K562 (cell line): Measurements from ENCODE around the gene FBXW11. TPM values are rescaled to one million over a fixed set of nuclear protein-coding genes. Genes with fewer than 3 reads are reported as not detected.

Experiments
- ATAC-seq: fragments of 200-7000 bp; cut with Tn5 transposase; 3 replicates; pipeline ENCODE4 v1.9.1; 2020; ENCODE audit warnings: moderate library complexity
- BruUV-seq: library from RNA; stranded (reverse); fragments of 400-500 nt; replicated peaks from 2 replicates; lab custom pipeline; 2021; lab: Mats Ljungman, UMichigan
- CTCF ChIA-PET: fragments of 300-600 bp; formaldehyde crosslinking; extraction: SDS; loops from one replicate; lab custom pipeline; 2021; ENCODE audit warnings: low intra/inter-chr PET ratio; lab: Yijun Ruan, JAX
- POLR2A ChIA-PET: fragments of 300-600, 350-650 bp; sonication (Branson Sonifier 250); formaldehyde crosslinking; extraction: SDS; loops from one replicate; lab custom pipeline; 2021; ENCODE audit warnings: antibody characterized with exemption, inconsistent platforms; lab: Yijun Ruan, JAX
- DNase-seq, 4 experiments: peaks; one replicate each; pipeline versions ENCODE4 v3.0.0 to v3.0.0-alpha.2; 2011 to 2018; ENCODE audit warnings: low spot score in 3 of 4, mixed read lengths in 3 of 4; ENCODE audit errors: extremely low read depth in 1 of 4
- FAIRE-seq: peaks from 2 replicates; lab custom pipeline; 2011; peaks lifted over from hg19 to GRCh38; lab: Jason Lieb, UNC
- H2AFZ ChIP-seq: 2 replicates; pipeline ENCODE4 v1.6.0; 2011; ENCODE audit warnings: low read depth, low read length, control low read depth, inconsistent platforms
- H3K27ac ChIP-seq: fragments of 200-600 bp; 3 replicates; pipeline ENCODE4 v1.8.0; 2011; ENCODE audit warnings: low read depth, mild to moderate bottlenecking, control low read depth, inconsistent platforms, low read length, moderate library complexity, mixed read lengths; ENCODE audit errors: extremely low read depth
- H3K27me3 ChIP-seq, 2 experiments: fragments of 300-600 bp in 1 of 2; 2 replicates in 1 of 2; 3 replicates in 1 of 2; pipeline versions ENCODE4 v1.6.0 to v1.8.0; 2011; ENCODE audit warnings: inconsistent platforms in 2 of 2, low read length in 2 of 2, mild to moderate bottlenecking in 1 of 2, mixed read lengths in 1 of 2, moderate library complexity in 1 of 2; ENCODE audit not compliant: control insufficient read depth in 2 of 2, insufficient read depth in 2 of 2
- H3K36me3 ChIP-seq: fragments of 300-600 bp; 3 replicates; pipeline ENCODE4 v1.8.0; 2011; ENCODE audit warnings: mild to moderate bottlenecking, low read length, inconsistent platforms; ENCODE audit not compliant: control insufficient read depth, insufficient read depth
- H3K4me1 ChIP-seq, 2 experiments: fragments of 200-600 bp in 1 of 2; replicated peaks in 1 of 2; 2 replicates in 1 of 2; 3 replicates in 1 of 2; pipeline versions ENCODE4 v1.5.1 to v1.8.0; 2011; ENCODE audit warnings: inconsistent platforms in 2 of 2, low read length in 2 of 2, mild to moderate bottlenecking in 1 of 2, mixed read lengths in 1 of 2, moderate library complexity in 1 of 2; ENCODE audit not compliant: control insufficient read depth in 2 of 2, insufficient read depth in 2 of 2
- H3K4me2 ChIP-seq: 2 replicates; pipeline ENCODE4 v1.6.1; 2011; ENCODE audit warnings: low read length, control low read depth, inconsistent platforms, mixed read lengths; ENCODE audit not compliant: insufficient read depth
- H3K4me3 ChIP-seq: fragments of 200-600 bp; sonication (generic), shearing (Covaris generic); 2 replicates; pipeline ENCODE4 v1.5.1; 2016; ENCODE audit warnings: control low read depth, inconsistent platforms
- H3K79me2 ChIP-seq: fragments of 200-600 bp; 3 replicates; pipeline ENCODE4 v1.8.0; 2011; ENCODE audit warnings: low read length, inconsistent platforms; ENCODE audit not compliant: control insufficient read depth, insufficient read depth
- H3K9ac ChIP-seq, 2 experiments: 2 replicates each; pipeline versions ENCODE4 v1.6.0 to v1.6.1; 2011; ENCODE audit warnings: low read depth in 2 of 2, low read length in 2 of 2, control low read depth in 1 of 2, inconsistent platforms in 1 of 2, mild to moderate bottlenecking in 1 of 2, mixed read lengths in 1 of 2; ENCODE audit not compliant: insufficient read depth in 1 of 2
- H3K9me1 ChIP-seq: one replicate; pipeline ENCODE4 v1.6.0; 2011; ENCODE audit warnings: inconsistent platforms, mild to moderate bottlenecking, low read length, moderate library complexity; ENCODE audit not compliant: control insufficient read depth, insufficient read depth
- H3K9me3 ChIP-seq: replicated peaks from 2 replicates; pipeline ENCODE4 v1.5.1; 2011; ENCODE audit warnings: low read depth, low read length, inconsistent platforms; ENCODE audit not compliant: control insufficient read depth, insufficient read depth
- H4K20me1 ChIP-seq: replicated peaks from 2 replicates; pipeline ENCODE4 v1.6.1; 2011; ENCODE audit warnings: low read length, inconsistent platforms, mixed read lengths; ENCODE audit not compliant: control insufficient read depth, insufficient read depth
- BMI1 ChIP-seq: fragments of 150-350 bp; IDR thresholded peaks from 2 replicates; pipeline ENCODE4 v1.6.1; 2014; ENCODE audit warnings: low read length
- ESRRB ChIP-seq: fragments of 250-450 bp; sonication (Bioruptor Pico); IDR thresholded peaks from 2 replicates; pipeline ENCODE4 v1.5.0; 2020; ENCODE audit warnings: mild to moderate bottlenecking, moderate library complexity, borderline replicate concordance
- NFIX ChIP-seq: fragments of 250-450 bp; sonication (Bioruptor Pico); IDR thresholded peaks from 2 replicates; pipeline ENCODE4 v1.4.0; 2020; ENCODE audit warnings: low read depth, mild to moderate bottlenecking, moderate library complexity
- PURB ChIP-seq: sonication (generic); formaldehyde crosslinking; IDR thresholded peaks from 2 replicates; pipeline ENCODE4 v1.9.0; 2021; ENCODE audit warnings: low read depth, mild to moderate bottlenecking, missing genetic modification reagents
- TBL1XR1 ChIP-seq, 2 experiments: IDR thresholded peaks; 2 replicates each; pipeline ENCODE4 v1.6.1; 2012; ENCODE audit warnings: improper control_type of control experiment in 2 of 2, low read length in 2 of 2, mild to moderate bottlenecking in 1 of 2
- WGBS: fragments of 100-300 bp; shearing (Covaris generic); methylation state at CpG from one replicate; pipeline ENCODE4 v1.1.6; 2016; ENCODE audit warnings: low coverage, mixed read lengths; ENCODE audit not compliant: insufficient coverage; ENCODE audit errors: missing lambda C conversion rate; 5-methylcytosine and 5-hydroxymethylcytosine counted together
- in situ Hi-C: fragments of 300-500 bp; cut with MboI; formaldehyde crosslinking; loops from 4 replicates; pipeline ENCODE4 v1.15.0; 2018; ENCODE audit warnings: inconsistent platforms, mixed read lengths
- intact Hi-C: fragments of 100-400 bp; cut with micrococcal nuclease; formaldehyde crosslinking; loops from 2 replicates; pipeline ENCODE4 v1.14.2; 2022
- polyA plus RNA-seq, 8 experiments: library from polyadenylated mRNA; depleted of rRNA in 4 of 8; stranded (reverse) in 5 of 8; unstranded in 3 of 8; fragments of >200 nt; fragmentation: Nextera tagmentation in 2 of 8; fragmentation: Illumina TruSeq in 1 of 8; extraction: Ambion mirVana in 2 of 8; extraction: Trizol in 1 of 8; gene quantifications; 2 replicates each; pipeline versions ENCODE4 v1.2.1 to v1.2.3, GENCODE V29; 2011 to 2014; ENCODE audit warnings: inconsistent platforms in 1 of 8, missing spikeins in 1 of 8
- total RNA-seq, 7 experiments: library from RNA; depleted of rRNA in 6 of 7; stranded (reverse); fragments of >200 nt in 6 of 7; fragmentation: Illumina TruSeq in 2 of 7; extraction: Trizol in 2 of 7; gene quantifications; 2 replicates each; pipeline versions ENCODE4 v1.2.1 to v1.2.3, GENCODE V29; 2011 to 2021; ENCODE audit warnings: low replicate concordance in 1 of 7
- TF ChIP-seq, protein P1 (sequence below), 2 experiments: fragments of 200-800 bp in 1 of 2; sonication (Bioruptor generic) in 1 of 2; sonication (generic) in 1 of 2; formaldehyde crosslinking in 1 of 2; IDR thresholded peaks in 1 of 2; conservative IDR thresholded peaks in 1 of 2; 2 replicates each; pipeline versions ENCODE4 v1.5.0 to v1.6.1; 2016 to 2020; ENCODE audit warnings: missing compliant biosample characterization in 1 of 2, missing genetic modification characterization in 1 of 2, missing genetic modification reagents in 1 of 2
- TF ChIP-seq, protein P2 (sequence below), 3 experiments: fragments of 200-800 bp in 1 of 3; sonication (Bioruptor generic) in 1 of 3; sonication (generic) in 1 of 3; formaldehyde crosslinking in 1 of 3; IDR thresholded peaks; 2 replicates each; pipeline versions ENCODE4 v1.6.1 to v1.8.0; 2016 to 2022; ENCODE audit warnings: mild to moderate bottlenecking in 2 of 3, missing compliant biosample characterization in 2 of 3, missing genetic modification characterization in 2 of 3, missing genetic modification reagents in 1 of 3

Gene FBXW11
- total and polyA plus RNA-seq, 9 of the 15 experiments (the other 6 are each of a cell fraction or from before 2014, with no cell fraction given) = 3.0 to 28.6 (median 23.6) TPM

DNA sequence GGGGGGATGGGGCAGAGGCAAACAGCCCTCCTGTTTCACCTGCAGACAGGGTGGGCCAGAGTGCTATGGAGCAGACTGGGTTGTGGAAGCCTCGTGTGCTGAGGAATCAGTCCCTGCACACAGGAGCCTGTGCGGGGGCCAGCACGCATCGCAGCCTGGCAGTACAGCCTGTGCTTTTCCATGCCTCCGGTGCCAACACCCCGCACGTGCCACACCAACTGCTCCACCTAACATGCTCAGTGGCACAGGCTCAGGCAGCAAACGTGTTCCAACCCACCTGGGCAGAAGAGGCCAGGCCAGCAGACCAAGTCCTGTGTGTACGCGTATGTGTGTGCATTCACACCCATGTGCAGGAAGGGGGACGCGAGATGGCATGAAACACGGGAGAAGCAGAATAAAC lies 37.4 kb upstream of the FBXW11 start:
- H2AFZ ChIP-seq = no peak overlapping the region

DNA sequence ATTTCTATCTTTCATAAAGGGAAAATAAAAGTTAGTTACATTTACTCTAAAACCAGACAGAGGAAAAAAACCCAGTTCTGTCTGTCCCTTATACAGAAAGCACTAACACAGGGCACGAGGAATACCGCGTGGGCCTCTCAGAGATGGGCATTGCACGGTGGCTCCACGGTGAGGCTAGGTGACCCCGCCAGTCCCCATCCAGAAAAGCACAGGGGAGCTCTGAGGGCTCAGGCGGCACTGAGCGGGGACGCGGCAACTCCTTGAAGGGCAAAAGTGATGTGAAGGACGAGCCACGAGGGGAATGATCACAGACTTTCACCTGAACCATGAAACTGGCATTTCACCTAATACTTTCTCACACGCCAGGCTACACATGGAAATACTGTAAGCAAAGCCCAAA lies 35.7 kb upstream of the FBXW11 start:
- Histone ChIP-seq H3K79me2 (no peaks in the 10 kb centered on the region), H3K4me3 (no peak overlapping the region), H3K27me3 (peaks cover 15 to 21% of the 10 kb centered on the region in 2 experiments; a peak in 4 of 5 replicates), H4K20me1 (no peaks in the 10 kb centered on the region), H3K9ac (no peak overlapping the region), H3K9me3 (no peaks in the 10 kb centered on the region), H2AFZ (no peak overlapping the region), H3K4me1 (peaks cover 0 to 3% of the 10 kb centered on the region in 2 experiments; a peak in 1 of 5 replicates), H3K4me2 (no peak overlapping the region), H3K36me3 (no peaks in the 10 kb centered on the region), H3K9me1 (no peaks in the 10 kb centered on the region), H3K27ac (no peak overlapping the region)
- ATAC-seq = no peak
- POLR2A ChIA-PET = interaction anchor here (1.0 kb wide), 1 partner anchor 130 kb away, joined by 4 read pairs; no protein-coding TSS in a partner anchor
- in situ Hi-C loops = no loop called here
- intact Hi-C loops = loop anchor here (10.0 kb wide), 2 partner anchors 267 to 407 kb away; no protein-coding TSS in a partner anchor
- CTCF ChIA-PET = interaction anchor here (6.1 kb wide), 1 partner anchor 130 kb away, joined by 43 read pairs; no protein-coding TSS in a partner anchor
- 27% methylated on average over 13 of the region's 13 CpGs for WGBS
- no TSS peak for BruUV-seq
- no peak for FAIRE-seq
- no peak for DNase-seq
- TF ChIP-seq NFIX (CRISPR knock-in tag) (no peak), PURB (no peak), BMI1 (no peak), TBL1XR1 (IDR thresholded peaks at IDR 0.05; ENCODE audit: low read length in 2 of 2) (no peak), ESRRB (CRISPR knock-in tag) (no peak)
- TF ChIP-seq, protein P1, sequence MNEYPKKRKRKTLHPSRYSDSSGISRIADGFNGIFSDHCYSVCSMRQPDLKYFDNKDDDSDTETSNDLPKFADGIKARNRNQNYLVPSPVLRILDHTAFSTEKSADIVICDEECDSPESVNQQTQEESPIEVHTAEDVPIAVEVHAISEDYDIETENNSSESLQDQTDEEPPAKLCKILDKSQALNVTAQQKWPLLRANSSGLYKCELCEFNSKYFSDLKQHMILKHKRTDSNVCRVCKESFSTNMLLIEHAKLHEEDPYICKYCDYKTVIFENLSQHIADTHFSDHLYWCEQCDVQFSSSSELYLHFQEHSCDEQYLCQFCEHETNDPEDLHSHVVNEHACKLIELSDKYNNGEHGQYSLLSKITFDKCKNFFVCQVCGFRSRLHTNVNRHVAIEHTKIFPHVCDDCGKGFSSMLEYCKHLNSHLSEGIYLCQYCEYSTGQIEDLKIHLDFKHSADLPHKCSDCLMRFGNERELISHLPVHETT (CRISPR knock-in tag; conservative IDR thresholded peaks at IDR 0.05 in 1 of 2, IDR thresholded peaks at IDR 0.05 in 1 of 2) = no peak

More for the DNA sequence above, 37.4 kb upstream of the FBXW11 start:
- TF ChIP-seq, protein P2, sequence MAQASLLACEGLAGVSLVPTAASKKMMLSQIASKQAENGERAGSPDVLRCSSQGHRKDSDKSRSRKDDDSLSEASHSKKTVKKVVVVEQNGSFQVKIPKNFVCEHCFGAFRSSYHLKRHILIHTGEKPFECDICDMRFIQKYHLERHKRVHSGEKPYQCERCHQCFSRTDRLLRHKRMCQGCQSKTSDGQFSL (CRISPR knock-in tag; IDR thresholded peaks at IDR 0.05) = no peak
- TF ChIP-seq, protein P2 (tag; IDR thresholded peaks at IDR 0.05) = no peak
- TF ChIP-seq, all 486 proteins: peak for 0
- Histone ChIP-seq H3K36me3 (no peaks in the 10 kb centered on the region), H3K79me2 (no peaks in the 10 kb centered on the region), H4K20me1 (no peaks in the 10 kb centered on the region), H3K9me1 (no peaks in the 10 kb centered on the region), H3K27me3 (peaks cover 15 to 21% of the 10 kb centered on the region in 2 experiments; a peak in 4 of 5 replicates), H3K27ac (no peak overlapping the region), H3K9me3 (no peaks in the 10 kb centered on the region), H3K4me3 (no peak overlapping the region), H3K9ac (no peak overlapping the region), H3K4me1 (peaks cover 0 to 3% of the 10 kb centered on the region in 2 experiments; a peak in 1 of 5 replicates), H3K4me2 (no peak overlapping the region)
- ChIA-PET POLR2A (no interaction called here), CTCF (no interaction called here)
- no peak for FAIRE-seq
- no peak for ATAC-seq
- no TSS peak for BruUV-seq
- WGBS = 61% methylated on average over 10 of the region's 13 CpGs
- no peak for DNase-seq
- intact Hi-C loops = loop anchor here (10.0 kb wide), 2 partner anchors 269 to 409 kb away; no protein-coding TSS in a partner anchor
- in situ Hi-C loops = no loop called here
